ENCODE data around the gene URGCP.
"Not testable (repeated sequence)": the region's sequence is repeated elsewhere in the genome, so short reads cannot be mapped to it uniquely, and the experiment has no call there.

The URGCP gene

DNA sequence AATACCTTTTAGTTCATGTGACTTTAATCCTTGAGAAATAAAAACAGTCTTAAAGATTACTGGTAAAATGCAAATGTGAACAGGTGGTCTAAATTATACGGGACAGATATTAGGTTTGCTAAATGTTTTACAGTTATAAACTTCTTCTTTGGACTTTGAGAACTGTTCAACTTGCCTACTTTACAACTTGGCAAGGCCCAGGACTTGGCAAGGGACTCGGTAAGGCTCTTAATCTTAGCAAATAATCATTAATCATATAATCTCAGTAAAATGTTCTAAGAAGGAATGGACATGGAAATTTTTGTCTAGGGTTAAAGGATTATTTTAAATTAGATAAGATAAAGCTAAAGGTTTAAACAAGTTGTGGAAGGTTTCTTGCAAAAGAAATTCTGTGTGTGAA, 15.0 kb upstream of the URGCP start:
- no peak for DNase-seq (ENCODE audit: low spot score)

DNA sequence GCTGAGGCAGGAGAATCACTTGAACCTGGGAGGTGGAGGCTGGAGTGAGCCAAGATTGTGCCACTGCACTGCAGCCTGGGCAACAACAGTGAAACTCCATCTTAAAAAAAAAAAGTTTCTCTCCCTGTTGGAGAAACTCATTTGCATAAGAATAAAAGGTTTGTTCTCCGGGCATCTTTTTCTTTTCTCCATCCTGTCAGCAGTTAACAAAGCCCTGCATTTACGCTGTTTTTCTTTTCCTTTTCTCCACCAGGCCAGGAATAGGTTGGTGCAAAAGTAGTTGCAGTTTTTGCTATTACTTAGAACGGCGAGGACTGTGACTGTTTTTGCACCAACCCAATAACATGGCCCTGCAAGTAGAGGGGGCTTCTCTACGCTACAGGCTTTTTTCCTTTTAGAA, 9.5 kb upstream of the URGCP start:
- DNase-seq (ENCODE audit: low spot score), result no peak

DNA sequence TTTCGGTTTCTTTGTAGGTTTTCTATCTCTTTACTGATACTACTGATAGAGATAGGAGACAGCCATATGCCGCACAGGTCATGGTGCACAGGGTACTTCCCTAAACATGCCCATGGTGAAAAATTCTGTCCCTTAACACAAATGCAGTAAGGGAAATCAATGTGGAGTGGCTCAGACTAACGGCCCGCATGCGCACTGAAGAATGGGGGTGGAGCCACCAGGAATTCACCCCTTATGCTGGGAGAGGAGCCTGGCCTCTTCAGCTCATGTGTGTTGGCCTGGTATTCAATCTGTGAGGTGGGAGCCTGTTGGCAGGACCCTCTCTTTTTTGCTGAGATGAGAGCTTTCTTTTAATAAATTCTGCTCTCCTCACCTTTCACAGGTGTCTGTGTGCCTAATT, 8.4 kb upstream of the URGCP start:
- DNase-seq (ENCODE audit: low spot score), result no peak

DNA sequence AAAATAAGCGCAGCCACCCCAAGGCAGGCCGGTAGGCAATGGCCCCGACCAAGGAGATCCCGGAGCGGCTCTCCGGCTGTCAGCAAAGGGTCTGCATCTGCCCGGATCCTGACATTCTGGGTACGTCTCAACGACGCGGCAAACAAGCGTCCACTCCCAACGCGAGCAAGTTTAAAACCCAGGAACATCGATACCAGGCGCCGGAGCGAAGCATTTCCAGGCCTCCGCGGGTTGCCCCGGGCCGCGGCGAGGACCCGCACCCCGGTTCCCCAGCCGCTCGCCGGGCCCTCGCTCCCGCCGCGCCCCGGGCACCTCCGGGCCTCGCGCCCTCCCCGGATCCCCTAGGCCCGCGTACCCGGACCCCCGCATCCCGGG, 453 bp downstream of the URGCP start:
- no peak for DNase-seq (ENCODE audit: low spot score)

DNA sequence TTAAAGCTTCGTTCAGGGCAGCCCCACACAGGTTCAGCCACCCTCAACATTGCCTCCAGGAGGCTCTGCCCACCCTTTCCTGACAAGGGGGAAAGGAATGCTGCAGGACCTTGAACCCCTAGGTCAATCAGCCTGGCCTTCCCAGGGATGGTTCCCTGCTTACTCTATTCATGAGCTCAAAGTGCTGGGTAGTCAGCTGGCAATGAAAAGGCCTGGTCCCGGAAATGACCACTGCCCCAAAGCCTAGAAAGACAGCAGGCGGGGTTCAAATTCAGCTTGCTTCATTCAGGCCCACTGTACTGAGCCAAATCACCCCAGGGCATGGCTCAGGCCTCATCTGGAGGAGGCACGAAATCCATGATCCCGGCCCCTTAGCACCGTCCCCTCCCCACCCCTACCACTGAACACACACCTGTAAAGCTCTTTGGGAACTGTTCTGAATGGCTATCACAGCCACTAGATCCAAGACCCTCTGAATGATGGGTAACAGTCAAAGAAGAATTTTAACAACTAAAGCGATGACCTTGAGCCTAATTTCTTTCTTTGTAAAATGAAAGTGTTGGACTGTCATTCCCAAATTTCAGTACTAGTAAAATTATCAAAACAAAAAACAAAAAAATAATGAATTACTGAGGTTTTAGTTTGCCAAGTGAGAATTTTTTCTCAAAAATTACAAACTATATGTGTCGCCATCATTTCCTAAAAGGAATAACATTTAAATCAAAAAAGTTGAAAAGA, 1.0 kb downstream of the URGCP start:
- no peak for DNase-seq (ENCODE audit: low spot score)

DNA sequence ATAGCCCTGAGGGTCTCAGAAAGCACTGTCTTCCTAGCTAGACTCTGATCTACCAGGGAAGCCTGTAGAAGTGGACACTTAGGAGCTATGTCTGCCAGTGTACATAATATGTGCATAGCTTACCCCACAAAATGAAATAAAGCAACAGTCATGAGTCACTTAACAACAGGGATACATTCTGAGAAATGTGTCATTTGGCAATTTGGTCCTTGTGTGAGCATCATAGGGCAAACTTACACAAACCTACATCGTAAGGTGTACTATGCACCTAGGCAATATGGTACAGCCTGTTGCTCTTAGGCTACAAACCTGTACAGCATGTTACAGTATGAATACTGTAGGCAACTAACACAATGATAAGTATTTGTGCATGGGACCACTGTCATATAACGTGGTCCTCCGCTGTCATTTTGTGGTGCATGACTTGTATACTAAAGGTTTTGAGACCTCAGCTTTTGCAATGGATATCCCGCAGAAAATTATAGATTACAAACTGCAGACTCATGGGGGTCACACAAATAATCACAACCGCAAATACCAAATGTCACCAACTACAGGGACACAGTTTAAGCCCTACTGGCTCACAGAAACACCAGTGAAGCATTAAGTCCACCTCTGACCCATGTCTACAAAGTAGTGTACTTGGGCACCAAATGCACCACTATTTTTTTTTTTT, 1.7 kb downstream of the URGCP start:
- no peak for DNase-seq (ENCODE audit: low spot score)

DNA sequence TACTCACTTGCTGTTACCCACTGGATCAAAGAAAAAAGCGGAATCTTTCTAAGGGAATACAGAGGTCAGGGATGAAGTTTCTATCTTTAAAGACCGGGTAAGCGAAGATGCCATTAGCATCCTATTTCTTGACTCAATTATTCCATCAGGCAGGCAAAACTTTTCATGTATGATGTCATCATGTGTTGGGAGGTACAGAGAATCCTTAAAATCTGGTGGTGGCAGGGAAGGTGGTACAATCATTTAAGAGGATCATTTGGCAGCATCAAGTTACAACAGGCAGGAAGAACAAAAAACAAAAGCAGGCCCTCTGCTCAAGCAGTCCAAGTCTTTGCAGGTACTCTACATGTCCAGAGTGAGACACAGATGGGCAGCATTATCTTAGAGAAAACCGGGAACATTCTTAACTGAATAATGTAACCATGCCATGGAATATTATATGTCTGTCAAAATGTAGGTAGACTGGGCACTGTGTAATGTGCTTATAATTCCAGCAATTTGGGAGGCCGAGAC, 3.8 kb downstream of the URGCP start:
- no peak for DNase-seq (ENCODE audit: low spot score)

DNA sequence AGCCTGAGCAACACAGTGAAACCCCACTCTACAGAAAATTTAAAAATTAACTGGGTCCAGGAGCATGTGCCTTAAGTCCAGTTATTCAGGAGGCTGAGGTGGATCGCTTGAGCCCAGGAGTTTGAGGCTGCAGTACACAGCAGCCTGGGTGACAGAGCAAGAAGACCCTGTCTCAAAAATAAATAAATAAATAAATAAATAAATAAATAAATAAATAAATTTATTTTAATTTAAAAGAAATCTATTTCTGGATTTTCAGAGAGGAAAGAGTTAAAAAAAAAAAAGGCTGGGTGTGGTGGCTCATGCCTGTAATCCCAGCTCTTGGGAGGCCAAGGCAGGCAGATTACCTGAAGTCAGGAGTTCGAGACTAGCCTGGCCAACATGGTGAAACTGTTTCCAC, 7.8 kb downstream of the URGCP start:
- DNase-seq (ENCODE audit: low spot score), result not testable (repeated sequence)

DNA sequence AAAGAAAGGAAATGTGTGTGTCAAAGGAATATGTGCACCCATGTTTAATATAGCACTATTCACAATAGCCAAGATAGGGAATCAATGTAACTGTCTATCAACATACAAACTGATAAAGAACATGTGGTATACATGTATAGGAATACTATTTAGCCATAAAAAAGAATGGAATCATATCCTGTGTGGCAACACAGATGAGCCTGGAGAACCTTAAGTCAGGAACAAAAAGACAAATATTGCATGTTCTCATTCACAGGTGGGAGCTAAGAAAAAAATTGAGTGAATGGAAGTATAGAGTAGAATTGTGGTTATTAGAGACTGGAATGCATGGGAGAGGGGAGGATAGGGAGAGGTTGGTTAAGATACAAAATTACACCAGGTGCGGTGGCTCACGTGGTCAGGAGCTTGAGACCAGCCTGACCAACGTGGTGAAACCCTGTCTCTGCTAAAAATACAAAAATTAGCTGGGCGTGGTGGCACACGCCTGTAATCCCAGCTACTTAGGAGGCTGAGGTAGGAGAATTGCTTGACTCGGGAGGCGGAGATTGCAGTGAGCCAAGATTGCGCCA, 10.5 kb downstream of the URGCP start:
- no peak for DNase-seq (ENCODE audit: low spot score)

DNA sequence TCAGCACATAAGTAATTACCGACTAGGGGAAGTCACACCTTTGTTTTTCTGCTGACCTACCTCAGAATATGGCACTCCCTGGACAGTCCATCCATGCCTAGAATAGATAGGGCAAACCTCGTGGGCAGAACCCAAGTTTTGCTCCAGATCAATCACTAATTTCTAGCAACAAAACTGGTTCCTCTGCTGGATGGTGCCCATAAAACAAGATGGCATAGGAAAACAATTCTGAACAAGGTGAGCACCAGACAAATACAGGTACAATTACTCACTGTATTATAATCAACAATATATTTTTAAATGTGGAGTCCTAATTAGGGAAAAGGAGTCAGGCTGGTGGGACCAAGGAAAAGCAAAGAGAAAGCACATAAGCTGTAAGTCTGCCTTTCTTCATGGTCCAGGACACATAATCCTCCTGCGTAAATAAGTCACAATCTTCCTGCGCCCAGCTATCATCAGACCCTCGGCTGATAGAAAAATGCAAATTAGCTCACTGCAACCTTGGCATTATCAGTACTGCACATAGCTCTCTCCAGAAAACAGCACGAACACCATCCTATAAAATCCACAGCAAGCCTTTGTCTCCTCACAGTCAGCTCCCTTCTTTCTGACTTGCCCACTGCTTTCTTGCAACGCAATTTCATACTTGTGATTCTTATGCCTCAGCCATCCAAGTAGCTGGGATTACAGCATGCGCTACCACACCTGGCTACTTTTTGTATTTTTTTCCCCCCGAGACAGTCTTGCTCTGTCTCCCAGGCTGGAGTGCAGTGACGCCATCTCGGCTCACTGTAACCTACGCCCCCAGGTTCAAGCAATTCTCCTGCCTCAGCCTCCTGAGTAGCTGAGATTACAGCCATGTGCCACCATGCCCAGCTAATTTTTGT, 15.1 kb downstream of the URGCP start:
- DNase-seq (ENCODE audit: low spot score), result no peak

DNA sequence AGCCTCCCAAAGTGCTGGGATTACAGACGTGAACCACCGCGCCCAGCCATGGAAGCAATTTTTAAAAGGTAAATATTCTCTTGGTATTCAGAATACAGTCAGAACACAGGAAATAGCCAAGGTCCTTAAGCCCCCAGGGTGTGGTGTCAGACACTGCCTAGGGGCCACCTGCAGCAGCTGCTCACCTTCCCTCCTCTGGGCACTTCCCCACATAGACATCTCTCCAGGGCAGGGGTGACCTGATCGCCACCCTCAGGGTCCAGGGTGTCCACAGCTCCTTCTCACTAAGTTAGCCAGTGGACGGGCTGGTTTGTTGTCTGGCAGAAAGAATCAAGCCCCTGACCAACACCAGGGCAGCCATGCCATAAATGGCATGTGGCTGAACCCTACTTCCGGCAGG, 15.9 kb downstream of the URGCP start:
- no peak for DNase-seq (ENCODE audit: low spot score)

DNA sequence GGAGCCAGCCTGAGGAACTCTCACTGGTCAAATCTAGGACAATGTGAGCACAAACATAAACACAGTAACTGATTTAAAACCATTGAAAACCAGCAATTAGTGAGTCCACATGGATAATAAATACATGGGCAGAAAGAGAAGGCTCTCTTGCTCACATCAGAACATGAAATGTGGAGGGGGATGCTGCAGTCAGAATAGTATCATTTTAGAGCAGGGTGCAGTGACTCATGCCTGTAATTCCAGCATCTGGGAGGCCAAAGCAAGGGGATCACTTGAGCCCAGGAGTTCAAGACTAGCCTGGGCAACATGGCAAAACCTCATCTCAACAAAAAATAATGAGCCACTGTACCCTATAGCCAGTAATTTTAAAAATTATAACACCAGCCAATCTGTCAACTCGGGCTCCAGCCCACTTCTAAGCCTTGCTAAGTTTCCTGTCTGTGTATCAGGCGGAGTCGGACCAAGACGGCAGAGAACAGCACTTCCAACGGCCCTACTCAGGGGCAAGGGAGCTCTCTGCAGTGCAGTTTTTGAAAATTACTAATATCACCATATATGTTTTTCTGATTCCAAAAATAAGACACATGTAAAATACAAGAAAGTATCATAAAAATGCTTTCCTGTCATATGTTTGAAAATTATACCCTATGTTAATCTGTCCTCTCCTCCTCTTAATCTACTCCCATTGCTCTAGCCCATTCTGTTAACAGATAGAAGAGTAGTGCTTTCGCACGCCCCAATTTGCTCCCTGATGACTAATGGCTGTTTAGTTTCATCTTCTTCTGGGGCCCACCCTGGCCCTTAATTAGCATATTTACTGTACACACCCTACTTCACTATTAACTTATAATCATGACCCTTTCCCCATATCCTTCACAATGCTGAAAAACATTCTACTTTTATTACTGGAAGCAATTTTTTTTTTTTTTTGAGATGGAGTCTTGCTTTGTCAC, 17.1 kb downstream of the URGCP start:
- no peak for DNase-seq (ENCODE audit: low spot score)

DNA sequence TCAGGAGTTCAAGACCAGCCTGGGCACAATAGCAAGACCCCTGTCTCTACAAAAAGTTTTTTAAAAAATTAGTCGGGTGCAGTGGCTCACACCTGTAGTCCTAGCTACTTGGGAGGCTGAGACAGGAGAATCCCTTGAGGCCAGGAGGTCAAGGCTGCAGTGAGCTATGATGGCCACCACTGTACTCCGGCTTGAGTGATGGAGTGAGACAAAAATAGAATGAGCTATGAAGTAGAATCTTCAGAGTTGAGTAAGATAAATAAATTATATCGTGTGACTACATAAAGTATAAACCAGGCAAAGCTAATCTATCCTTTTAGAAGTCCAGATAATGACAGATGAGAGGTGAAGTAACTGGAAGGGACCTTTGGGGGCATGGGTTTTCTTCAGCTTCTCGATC, 21.8 kb downstream of the URGCP start:
- DNase-seq (ENCODE audit: low spot score), result no peak

DNA sequence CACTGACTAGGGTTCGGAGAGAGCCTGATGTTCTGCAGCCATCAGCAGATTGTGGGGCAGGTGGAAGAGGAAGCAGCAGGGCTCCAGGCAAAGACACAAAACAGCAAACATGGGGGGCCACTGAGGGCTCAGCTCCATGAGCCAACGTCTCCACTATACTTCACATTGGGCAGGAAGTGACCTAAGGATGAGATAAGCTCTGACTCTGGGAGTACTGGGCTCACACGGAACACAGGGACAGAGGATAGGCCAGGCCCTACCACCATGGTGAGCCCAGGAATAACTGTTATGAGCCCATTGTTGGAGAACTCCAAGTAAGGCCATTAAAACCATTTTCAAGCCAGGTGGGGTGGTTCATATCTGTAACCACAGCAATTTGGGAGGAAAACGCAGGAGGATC, 22.2 kb downstream of the URGCP start:
- DNase-seq (ENCODE audit: low spot score), result no peak

DNA sequence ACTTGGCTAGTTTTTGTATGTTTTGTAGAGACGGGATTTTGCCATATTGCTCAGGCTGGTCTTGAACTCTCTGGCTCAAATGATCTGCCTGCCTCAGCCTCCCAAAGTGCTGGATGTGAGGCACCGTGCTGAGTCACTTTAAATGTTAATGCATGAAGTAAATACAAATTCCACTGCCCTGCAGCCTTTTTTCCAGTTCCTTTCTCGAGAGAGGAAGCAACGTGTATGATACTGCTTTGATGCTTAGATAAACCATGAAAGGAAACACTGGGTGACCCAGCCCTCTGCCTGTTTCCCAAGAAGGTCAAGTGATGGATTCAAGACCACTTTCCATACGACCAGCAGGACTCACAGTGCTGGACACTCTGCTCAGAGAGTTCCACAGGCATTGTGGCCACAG, 25.8 kb downstream of the URGCP start:
- no peak for DNase-seq (ENCODE audit: low spot score)

DNA sequence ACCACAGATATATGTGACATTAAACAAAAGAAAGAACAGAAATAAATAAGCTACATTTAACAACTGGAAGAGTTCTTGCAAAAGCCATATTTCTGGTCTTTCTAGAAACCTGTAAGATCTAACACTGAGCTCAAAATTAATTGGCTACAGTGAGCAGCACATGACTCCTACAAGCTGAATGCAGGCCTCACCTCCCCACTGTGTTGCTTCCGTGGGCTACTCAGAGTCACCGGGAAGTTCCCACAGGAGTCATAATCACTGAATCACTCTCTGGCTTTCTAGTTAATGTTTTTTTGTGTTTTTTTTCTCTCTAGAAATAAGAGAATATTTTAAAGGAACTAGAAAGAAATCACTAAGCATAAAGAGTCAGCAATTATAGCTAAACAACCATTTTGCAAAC, 26.9 kb downstream of the URGCP start:
- DNase-seq (ENCODE audit: low spot score), result no peak

DNA sequence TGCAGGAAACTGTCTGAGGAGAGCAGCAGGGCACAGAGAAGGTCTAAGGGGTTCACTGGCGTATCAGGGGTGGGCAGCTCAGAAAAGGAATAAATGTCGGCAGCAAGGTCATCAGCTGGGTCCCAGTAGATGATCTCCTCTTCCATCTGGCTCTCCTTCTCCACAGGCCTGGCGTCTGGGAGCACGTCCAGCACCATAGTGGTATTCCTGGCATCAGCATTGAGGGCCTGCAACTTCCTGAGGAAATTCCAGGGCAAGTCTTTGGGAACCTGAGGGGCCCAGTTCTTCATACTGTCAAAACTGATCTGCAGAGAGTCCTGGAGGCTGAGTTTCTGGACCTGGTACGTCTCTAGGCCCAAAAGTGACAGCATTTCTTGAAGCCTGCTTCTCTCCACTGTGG, 27.5 kb downstream of the URGCP start:
- no peak for DNase-seq (ENCODE audit: low spot score)

DNA sequence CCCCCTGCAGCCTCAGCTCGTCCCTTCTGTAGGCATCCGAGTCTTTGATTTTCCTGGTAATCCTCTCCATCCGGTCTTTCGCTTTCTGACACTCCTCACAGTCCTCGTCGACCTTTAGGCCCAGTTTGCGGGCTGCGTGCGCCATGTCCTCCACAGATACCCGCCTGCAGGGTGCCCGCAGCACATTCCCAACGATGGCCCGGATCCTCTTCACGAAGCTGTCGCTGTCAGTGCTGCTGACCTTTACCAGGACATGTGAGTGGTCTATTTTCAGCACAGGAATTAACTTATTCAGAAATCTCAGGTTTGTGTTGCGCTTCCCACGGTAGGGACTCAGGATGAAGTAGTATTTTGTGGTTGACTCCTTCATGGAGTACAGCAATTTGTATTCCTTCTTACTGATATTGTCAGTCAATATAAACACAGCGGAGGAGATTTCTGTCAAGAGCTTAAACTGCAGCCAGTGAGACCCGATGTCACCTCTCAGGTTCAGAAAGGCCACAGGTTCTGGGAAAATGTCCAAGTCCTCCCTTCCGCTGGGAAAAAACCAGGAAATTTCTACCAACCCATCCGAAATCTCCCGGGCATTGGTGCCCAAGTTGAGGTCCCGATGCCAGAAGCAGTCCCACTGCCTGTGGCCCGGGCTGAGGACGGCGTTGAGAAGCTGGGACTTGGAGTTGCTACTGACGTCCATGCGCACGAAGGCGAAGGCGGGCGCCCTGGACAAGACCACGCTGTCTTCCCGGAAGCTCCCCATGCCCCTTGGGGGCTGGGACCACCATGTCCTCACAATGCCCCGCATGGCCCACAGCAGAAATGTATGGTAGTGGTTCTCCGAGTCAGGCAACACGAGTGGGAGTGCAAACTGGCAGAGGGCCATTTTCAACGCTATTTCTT, 28.2 kb downstream of the URGCP start:
- no peak for DNase-seq (ENCODE audit: low spot score)

DNA sequence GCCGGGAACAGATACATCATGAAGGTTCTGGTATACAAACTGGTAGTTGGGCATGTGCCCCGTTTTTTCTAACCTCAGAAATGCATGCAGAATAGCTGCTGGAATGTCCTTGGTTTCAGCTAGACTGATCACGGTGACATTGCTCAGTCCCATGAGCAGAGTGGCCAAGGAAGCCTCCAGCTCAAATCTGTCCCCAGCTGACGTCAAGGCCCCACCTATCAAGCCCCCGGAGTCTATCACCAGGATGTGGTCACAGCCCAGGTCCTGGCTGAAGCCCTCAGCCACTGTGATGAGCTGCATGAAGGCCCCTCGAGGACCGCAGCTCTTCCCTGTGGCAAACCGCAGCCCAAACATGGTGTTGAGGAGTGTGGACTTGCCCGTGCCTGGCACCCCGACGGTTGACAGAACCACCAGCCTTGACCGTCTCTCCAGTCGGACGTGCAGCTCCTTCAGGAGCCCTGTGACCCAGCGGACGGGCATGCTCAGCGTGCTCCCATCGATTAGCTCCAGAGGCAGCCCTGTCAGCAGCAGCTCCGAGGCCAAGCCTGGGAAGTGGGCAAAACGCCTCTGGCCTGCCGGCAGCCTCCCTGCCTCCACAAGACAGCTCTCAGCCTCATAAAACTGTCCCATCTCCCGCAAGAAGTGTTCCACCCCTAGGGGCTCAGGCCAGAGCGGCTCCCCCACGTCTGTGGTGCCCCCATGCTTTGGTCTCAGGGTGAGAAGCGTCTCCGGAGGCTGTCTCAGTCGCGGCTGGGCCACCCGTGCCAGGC, 29.2 kb downstream of the URGCP start:
- DNase-seq (ENCODE audit: low spot score), result no peak
